OCI-LY7 (cell line): Measurements from ENCODE around the gene WDFY4. TPM values are rescaled to one million over a fixed set of nuclear protein-coding genes. Genes with fewer than 3 reads are reported as not detected.

Experiments used
- BruUV-seq: library from RNA; stranded (reverse); fragments of 400-500 nt; replicated peaks from 2 replicates; lab custom pipeline; 2021; lab: Mats Ljungman, UMichigan
- CTCF ChIA-PET: fragments of 300-600 bp; sonication (Branson Sonifier 250); formaldehyde crosslinking; loops from one replicate; lab custom pipeline; 2022; ENCODE audit warnings: antibody characterized with exemption; ENCODE audit not compliant: unreplicated experiment; lab: Charles Lee
- POLR2A ChIA-PET: fragments of 300-600 bp; sonication (Branson Sonifier 250); formaldehyde crosslinking; loops from one replicate; lab custom pipeline; 2022; ENCODE audit warnings: antibody characterized with exemption; lab: Charles Lee
- DNase-seq: peaks from one replicate; pipeline ENCODE4 v3.0.0-alpha.2; 2015; ENCODE audit warnings: low spot score
- H2AFZ ChIP-seq: fragments of 200-600 bp; sonication (generic), shearing (Covaris generic); 2 replicates; pipeline ENCODE4 v1.6.1; 2014; ENCODE audit warnings: mild to moderate bottlenecking, antibody characterized with exemption, low read length, moderate library complexity
- H3K27ac ChIP-seq: fragments of 200-600 bp; sonication (generic); 2 replicates; pipeline ENCODE4 v1.5.1; 2014; ENCODE audit warnings: mixed run types, low read depth, mild to moderate bottlenecking, moderate library complexity, low read length, inconsistent platforms; ENCODE audit not compliant: poor library complexity, severe bottlenecking
- H3K36me3 ChIP-seq: fragments of 200-600 bp; sonication (generic); 2 replicates; pipeline ENCODE4 v1.6.1; 2014; ENCODE audit warnings: mild to moderate bottlenecking, antibody characterized with exemption, low read length, moderate library complexity, mixed read lengths; ENCODE audit not compliant: insufficient read depth
- H3K4me1 ChIP-seq: fragments of 200-600 bp; sonication (generic); 2 replicates; pipeline ENCODE4 v1.5.1; 2014; ENCODE audit warnings: mild to moderate bottlenecking, low read length; ENCODE audit not compliant: insufficient read depth, poor library complexity, severe bottlenecking
- H3K4me2 ChIP-seq: fragments of 200-600 bp; sonication (generic); 2 replicates; pipeline ENCODE4 v1.6.1; 2014; ENCODE audit warnings: mild to moderate bottlenecking, low read length
- H3K4me3 ChIP-seq: fragments of 200-600 bp; sonication (generic); 2 replicates; pipeline ENCODE4 v1.5.1; 2014; ENCODE audit warnings: mild to moderate bottlenecking, low read depth, low read length; ENCODE audit not compliant: poor library complexity, severe bottlenecking
- H3K79me2 ChIP-seq: fragments of 200-600 bp; sonication (generic); 2 replicates; pipeline ENCODE4 v1.6.1; 2016; ENCODE audit warnings: low read depth, mild to moderate bottlenecking, low read length, moderate library complexity, mixed read lengths; ENCODE audit not compliant: insufficient read depth
- H3K9me2 ChIP-seq: fragments of 200-600 bp; sonication (generic); 2 replicates; pipeline ENCODE4 v1.6.1; 2016; ENCODE audit warnings: mild to moderate bottlenecking, low read length, mixed read lengths; ENCODE audit not compliant: insufficient read depth
- H3K9me3 ChIP-seq: fragments of 200-600 bp; sonication (generic); 2 replicates; pipeline ENCODE4 v1.6.1; 2014; ENCODE audit warnings: mild to moderate bottlenecking, mixed run types, low read length, mixed read lengths
- H4K20me1 ChIP-seq: fragments of 200-600 bp; sonication (generic); 2 replicates; pipeline ENCODE4 v1.6.1; 2014; ENCODE audit warnings: mild to moderate bottlenecking, antibody characterized with exemption, low read length, moderate library complexity, mixed read lengths; ENCODE audit not compliant: insufficient read depth
- EZH2phosphoT487 ChIP-seq: fragments of 200-600 bp; sonication (generic); IDR thresholded peaks from 2 replicates; pipeline ENCODE4 v1.6.1; 2018; ENCODE audit warnings: low read depth, borderline replicate concordance, mild to moderate bottlenecking, mixed run types, antibody characterized with exemption, low read length, moderate library complexity, mixed read lengths
- intact Hi-C: fragments of 100-400 bp; cut with micrococcal nuclease; formaldehyde crosslinking; loops from one replicate; pipeline ENCODE4 v1.10.0; 2022; ENCODE audit not compliant: unreplicated experiment
- total RNA-seq, 2 experiments: library from RNA; depleted of rRNA in 1 of 2; stranded (reverse); fragments of >200 nt in 1 of 2; shearing (Covaris generic) in 1 of 2; gene quantifications; 2 replicates each; pipeline ENCODE4 v1.2.3, GENCODE V29; 2014 to 2022
- TF ChIP-seq, protein P1 (sequence below): fragments of 200-600 bp; sonication (generic); conservative IDR thresholded peaks from 2 replicates; pipeline ENCODE4 v1.5.1; 2014; ENCODE audit warnings: mild to moderate bottlenecking, antibody characterized with exemption, low read length, moderate library complexity, mixed read lengths

The WDFY4 gene
- total RNA-seq, 2 experiments from 2014 or later, result 51.5 to 85.6 TPM

DNA sequence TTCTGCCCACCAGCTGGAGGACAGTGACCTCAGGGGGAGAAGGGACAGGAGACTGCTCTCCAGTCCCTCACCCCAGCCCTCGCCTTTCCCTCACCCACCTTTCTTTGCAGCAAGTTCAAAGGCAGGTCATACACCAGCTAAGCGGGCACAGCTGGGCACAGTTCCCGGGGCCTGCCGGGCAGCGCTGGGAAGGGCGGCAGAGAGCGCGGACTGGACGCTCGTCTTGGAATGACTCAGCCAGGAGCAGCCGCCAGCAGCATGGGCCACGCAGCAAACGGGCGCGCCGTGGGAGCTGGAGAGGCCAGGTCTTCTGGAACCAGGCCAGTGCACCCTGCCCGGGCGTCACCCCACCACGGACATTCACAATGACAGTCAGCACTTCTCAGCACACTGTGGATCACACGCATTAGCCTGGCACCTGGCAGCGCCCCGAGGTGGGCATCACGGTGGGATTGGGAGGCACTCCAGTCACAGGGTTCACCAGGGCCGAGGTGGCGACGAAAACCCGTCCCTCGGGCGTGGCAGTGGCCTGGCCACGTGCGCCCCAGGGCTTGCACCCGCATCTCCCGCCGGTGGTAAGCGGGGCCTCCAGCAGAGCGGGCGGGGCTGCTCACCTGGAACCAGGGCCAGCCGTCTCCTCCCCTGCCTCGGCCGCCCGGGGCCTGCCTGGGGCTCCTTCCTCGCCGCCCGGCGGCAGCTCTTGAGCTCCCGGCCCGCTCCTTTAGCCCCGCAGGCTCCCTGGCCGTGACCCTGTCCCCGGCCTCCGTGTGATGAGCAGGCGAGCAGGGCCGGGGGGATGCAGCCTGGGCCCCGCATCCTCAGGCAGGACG, 29.0 kb upstream of the WDFY4 start:
- Histone ChIP-seq H3K9me3 (no peaks in the 10 kb centered on the region), H3K4me2 (peak overlapping the region; percentile 64), H2AFZ (peak overlapping the region; percentile 99; the same call in 1 of the 2 replicates), H3K4me3 (peak overlapping the region; percentile 67), H3K36me3 (no peaks in the 10 kb centered on the region), H4K20me1 (no peaks in the 10 kb centered on the region), H3K27ac (no peak overlapping the region), H3K9me2 (no peaks in the 10 kb centered on the region), H3K79me2 (no peaks in the 10 kb centered on the region), H3K4me1 (peaks cover 26% of the 10 kb centered on the region)
- TF ChIP-seq EZH2phosphoT487, result no peak
- TF ChIP-seq, protein P1, sequence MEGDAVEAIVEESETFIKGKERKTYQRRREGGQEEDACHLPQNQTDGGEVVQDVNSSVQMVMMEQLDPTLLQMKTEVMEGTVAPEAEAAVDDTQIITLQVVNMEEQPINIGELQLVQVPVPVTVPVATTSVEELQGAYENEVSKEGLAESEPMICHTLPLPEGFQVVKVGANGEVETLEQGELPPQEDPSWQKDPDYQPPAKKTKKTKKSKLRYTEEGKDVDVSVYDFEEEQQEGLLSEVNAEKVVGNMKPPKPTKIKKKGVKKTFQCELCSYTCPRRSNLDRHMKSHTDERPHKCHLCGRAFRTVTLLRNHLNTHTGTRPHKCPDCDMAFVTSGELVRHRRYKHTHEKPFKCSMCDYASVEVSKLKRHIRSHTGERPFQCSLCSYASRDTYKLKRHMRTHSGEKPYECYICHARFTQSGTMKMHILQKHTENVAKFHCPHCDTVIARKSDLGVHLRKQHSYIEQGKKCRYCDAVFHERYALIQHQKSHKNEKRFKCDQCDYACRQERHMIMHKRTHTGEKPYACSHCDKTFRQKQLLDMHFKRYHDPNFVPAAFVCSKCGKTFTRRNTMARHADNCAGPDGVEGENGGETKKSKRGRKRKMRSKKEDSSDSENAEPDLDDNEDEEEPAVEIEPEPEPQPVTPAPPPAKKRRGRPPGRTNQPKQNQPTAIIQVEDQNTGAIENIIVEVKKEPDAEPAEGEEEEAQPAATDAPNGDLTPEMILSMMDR, result no peak
- no peak for DNase-seq
- ChIA-PET CTCF (interaction anchor here (0.5 to 3.0 kb wide), 45 partner anchors 9 to 1994 kb away, joined by 3 to 146 read pairs (median 5); no protein-coding TSS in a partner anchor), POLR2A (interaction anchor here (0.7 to 3.4 kb wide), 15 partner anchors 9 to 109 kb away, joined by 3 to 19 read pairs (median 4); partner anchors contain the start of gene WDFY4)
- BruUV-seq, result no TSS peak
- intact Hi-C loops, result loop anchor here (1.0 to 10.0 kb wide), 6 partner anchors 47 to 749 kb away; no protein-coding TSS in a partner anchor

DNA sequence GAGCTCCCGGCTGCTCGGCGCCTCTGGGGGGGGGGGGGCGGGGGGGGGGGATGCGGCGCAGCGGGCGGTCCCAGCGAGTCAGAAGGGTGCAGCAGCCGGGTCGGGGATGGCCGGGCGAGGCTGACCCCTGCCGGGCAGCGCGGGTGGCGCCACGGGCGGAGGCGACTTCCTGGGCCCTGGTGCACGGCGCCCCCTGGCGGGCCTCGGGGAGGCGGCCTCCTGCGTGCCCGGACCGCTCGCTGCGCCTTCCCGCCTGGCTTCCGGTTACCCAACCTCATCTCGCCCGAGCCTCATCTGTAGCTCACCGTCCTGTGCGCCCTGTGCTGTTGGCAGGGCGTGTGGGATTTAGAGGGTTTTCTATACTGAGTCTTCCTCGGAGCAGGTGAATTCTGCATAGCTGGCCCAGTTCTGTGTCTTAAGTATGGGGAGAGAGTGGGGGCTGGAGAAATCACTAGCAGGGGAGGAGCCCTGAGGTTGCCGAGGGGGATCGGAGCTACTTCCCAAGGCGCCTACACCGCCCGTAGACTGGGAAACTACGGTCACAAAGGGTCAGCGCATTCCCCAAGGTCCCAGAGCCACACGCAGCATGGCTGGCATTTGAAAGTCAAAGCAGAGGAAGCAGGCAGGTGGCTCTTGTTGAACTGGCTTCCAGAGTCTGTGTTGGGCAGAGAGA, 28.3 kb upstream of the WDFY4 start:
- H2AFZ ChIP-seq, result peak overlapping the region; percentile 99
- no peaks in the 10 kb centered on the region for H3K9me2 ChIP-seq
- no peaks in the 10 kb centered on the region for H4K20me1 ChIP-seq
- TF ChIP-seq, protein P1, result peak; percentile 96
- TF ChIP-seq EZH2phosphoT487, result no peak
- intact Hi-C loops, result loop anchor here (1.0 to 10.0 kb wide), 6 partner anchors 48 to 748 kb away; no protein-coding TSS in a partner anchor
- H3K27ac ChIP-seq, result no peak overlapping the region
- CTCF ChIA-PET, result interaction anchor here (0.5 to 3.0 kb wide), 56 partner anchors 9 to 1993 kb away, joined by 3 to 146 read pairs (median 4); no protein-coding TSS in a partner anchor
- no peaks in the 10 kb centered on the region for H3K79me2 ChIP-seq
- H3K9me3 ChIP-seq, result no peaks in the 10 kb centered on the region
- no TSS peak for BruUV-seq
- peak overlapping the region; percentile 92 for H3K4me2 ChIP-seq
- no peaks in the 10 kb centered on the region for H3K36me3 ChIP-seq
- peak overlapping the region; percentile 67 for H3K4me3 ChIP-seq
- POLR2A ChIA-PET, result interaction anchor here (0.6 to 3.4 kb wide), 18 partner anchors 8 to 112 kb away, joined by 3 to 19 read pairs (median 4); partner anchors contain the start of gene WDFY4
- peak; percentile 93 for DNase-seq
- peaks cover 26% of the 10 kb centered on the region for H3K4me1 ChIP-seq
